Astrocyte of the cerebellum (primary cell): ENCODE measurements around the gene DENND4A.

ENCODE experiments used
- DNase-seq: peaks from one replicate; pipeline ENCODE4 v3.0.0-alpha.2; 2011; ENCODE audit warnings: low read depth
- H3K4me3 ChIP-seq: 2 replicates; pipeline ENCODE4 v1.5.1; 2011; ENCODE audit warnings: mild to moderate bottlenecking, low read depth, low read length, moderate library complexity
- in situ Hi-C: cut with HindIII; loops from 2 replicates; pipeline ENCODE4 v1.10.0; 2017; ENCODE audit warnings: low sequenced_read_pairs
- TF ChIP-seq, protein P1 (sequence below): IDR thresholded peaks from 2 replicates; pipeline ENCODE4 v1.5.1; 2012; ENCODE audit warnings: low read length, low read depth, moderate library complexity, mild to moderate bottlenecking; ENCODE audit errors: missing control alignments

The DENND4A gene

DNA sequence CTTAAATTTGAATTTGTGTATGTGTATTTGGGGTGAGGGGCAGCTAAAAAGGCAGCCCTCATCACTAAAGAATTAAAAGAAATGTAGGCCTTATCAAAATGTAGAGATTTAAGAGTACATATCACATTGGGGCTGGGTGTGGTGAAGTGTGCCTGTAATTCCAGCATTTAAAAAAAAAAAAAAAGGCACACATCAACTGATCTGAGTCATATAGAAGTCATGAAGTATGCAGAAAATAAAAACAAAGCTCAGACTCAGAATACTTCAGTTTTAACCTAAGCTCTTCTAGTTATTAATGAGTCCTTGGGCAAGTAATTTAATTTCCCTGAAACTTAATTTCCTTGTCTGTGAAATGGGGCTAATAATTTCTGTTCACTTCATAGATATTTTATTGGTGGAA, 138.8 kb downstream of the DENND4A start:
- TF ChIP-seq, protein P1, sequence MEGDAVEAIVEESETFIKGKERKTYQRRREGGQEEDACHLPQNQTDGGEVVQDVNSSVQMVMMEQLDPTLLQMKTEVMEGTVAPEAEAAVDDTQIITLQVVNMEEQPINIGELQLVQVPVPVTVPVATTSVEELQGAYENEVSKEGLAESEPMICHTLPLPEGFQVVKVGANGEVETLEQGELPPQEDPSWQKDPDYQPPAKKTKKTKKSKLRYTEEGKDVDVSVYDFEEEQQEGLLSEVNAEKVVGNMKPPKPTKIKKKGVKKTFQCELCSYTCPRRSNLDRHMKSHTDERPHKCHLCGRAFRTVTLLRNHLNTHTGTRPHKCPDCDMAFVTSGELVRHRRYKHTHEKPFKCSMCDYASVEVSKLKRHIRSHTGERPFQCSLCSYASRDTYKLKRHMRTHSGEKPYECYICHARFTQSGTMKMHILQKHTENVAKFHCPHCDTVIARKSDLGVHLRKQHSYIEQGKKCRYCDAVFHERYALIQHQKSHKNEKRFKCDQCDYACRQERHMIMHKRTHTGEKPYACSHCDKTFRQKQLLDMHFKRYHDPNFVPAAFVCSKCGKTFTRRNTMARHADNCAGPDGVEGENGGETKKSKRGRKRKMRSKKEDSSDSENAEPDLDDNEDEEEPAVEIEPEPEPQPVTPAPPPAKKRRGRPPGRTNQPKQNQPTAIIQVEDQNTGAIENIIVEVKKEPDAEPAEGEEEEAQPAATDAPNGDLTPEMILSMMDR = no peak
- no peak for DNase-seq
- in situ Hi-C loops = no loop called here
- no peak overlapping the region for H3K4me3 ChIP-seq

DNA sequence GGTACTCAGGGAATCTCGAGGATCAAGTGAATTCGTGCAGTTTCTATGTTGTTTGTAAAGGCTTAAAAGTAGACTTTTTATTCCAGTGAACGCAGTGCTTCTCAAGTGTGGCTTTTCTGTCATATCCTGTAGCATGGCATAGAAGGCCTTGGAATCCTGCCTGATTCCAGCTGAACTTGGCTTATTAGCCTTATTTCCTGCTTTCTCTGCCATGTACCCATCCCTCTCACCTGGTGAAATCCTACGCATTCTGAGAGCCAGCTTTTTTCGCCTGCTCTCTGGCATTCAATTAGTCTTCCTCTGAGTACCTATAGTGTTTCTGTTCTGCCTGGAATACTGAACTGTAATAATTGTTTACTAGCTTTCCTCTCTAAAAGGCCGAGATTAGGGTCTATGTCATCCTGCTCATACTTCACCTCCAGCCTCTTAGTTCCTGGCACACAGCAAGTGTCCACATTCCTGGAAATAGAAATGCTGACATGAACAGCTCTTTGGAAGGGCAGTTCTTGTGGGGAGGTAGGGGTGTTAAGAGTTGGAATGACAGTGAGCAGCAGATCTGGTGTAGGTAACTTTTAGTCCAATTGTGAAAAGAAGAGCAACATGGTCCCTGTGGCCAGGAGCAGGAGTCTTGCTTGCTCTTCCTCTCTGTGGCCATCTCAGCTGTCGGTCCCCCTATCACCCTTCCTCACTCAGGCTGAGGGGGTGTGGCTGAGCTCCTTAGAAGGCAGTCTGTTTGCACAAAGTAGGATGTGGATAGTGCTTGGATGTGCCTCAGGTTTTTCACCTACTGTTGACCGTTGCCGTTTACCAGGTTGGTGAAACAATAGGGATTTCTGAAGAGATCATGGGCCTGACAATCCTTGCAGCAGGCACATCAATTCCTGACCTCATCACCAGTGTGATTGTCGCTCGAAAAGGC, 140.0 kb downstream of the DENND4A start:
- in situ Hi-C loops = no loop called here

DNA sequence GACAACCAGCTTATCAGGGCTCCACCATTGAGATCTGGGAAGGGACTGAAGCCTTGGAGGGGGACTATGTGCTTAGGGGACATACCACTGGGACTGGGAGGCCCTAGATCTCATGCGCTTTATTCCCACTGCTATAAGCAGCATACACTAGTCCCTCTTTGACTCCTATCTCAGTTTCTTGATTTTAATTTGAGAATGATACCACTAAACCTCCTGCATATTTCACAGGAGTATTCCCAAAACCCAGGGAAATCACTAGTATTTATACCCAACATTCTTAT, 141.1 kb downstream of the DENND4A start:
- H3K4me3 ChIP-seq = no peak overlapping the region
- no peak for DNase-seq
- in situ Hi-C loops = no loop called here
- TF ChIP-seq, protein P1 = no peak

More for the DNA sequence above, 140.0 kb downstream of the DENND4A start:
- H3K4me3 ChIP-seq = no peak overlapping the region
- DNase-seq = no peak
- TF ChIP-seq, protein P1 = no peak

DNA sequence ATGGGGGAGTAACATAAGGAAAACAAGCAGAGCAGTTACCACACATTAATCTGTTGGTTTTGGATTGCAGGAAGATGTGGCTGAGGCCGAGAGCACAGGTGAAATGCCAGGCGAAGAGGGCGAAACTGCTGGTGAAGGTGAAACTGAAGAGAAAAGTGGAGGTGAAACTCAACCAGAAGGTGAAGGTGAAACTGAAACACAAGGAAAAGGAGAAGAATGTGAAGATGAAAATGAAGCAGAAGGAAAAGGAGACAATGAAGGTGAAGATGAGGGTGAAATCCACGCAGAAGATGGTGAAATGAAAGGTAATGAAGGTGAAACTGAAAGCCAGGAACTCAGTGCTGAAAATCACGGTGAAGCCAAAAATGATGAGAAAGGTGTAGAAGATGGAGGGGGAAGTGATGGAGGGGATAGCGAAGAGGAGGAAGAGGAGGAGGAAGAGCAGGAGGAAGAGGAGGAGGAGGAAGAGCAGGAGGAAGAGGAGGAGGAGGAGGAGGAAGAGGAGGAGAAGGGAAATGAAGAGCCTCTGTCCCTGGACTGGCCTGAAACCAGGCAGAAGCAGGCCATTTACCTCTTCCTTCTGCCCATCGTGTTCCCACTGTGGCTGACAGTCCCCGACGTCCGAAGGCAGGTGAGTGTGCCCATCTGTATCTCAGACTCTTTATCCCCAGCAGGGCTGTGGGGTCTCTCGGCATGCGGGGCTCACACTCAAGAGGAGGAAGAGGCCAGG, 141.6 kb downstream of the DENND4A start:
- TF ChIP-seq, protein P1 = no peak
- H3K4me3 ChIP-seq = no peak overlapping the region
- DNase-seq = no peak
- in situ Hi-C loops = no loop called here

DNA sequence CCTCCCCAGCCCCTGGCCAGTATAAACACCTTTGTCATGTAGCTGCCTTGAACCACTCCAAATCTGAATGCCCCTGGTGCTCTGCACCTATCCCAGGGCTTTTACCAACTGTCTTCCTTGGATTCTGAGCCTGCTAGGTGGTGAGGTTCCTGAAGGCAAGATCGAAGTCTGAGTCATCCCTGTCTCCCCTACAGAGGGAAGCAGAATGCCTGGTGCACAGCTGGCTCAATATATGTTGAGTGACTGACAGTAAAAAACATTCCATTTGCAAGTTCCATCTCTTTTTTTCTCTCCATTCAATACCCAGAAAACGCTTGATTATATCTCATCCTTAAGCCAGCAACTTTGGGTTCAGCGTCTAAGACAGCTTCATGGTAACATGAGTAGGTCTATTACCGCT, 145.6 kb downstream of the DENND4A start:
- H3K4me3 ChIP-seq = no peak overlapping the region
- TF ChIP-seq, protein P1 = no peak
- in situ Hi-C loops = loop anchor here (25.0 kb wide), 1 partner anchor 216 kb away; the partner anchor contains the start of gene RAB11A
- DNase-seq = no peak

DNA sequence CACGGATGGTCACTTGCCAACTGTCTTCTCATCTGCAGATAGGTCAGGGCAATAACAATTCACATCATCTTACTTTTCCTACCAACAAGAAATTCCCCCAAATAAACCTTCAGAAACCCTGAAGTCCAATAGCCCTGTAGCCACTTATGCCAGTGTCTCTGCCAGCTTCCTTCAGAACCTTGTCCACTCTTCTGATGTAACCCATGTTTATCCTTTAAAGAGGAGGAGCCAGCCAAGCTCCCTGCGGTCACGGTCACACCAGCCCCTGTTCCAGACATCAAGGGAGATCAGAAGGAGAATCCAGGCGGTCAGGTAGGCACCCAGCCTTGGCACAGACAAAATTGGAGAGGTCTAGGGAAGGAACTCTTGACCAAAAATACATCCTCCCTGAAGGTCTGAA, 146.7 kb downstream of the DENND4A start:
- in situ Hi-C loops = loop anchor here (25.0 kb wide), 1 partner anchor 217 kb away; the partner anchor contains the start of gene RAB11A
- no peak for DNase-seq
- TF ChIP-seq, protein P1 = no peak
- no peak overlapping the region for H3K4me3 ChIP-seq
